Endodermal cell (in vitro differentiated cells): ENCODE measurements around the gene PTGR1. TPM values are rescaled to one million over a fixed set of nuclear protein-coding genes. Genes with fewer than 3 reads are reported as not detected.

Experiments used
- DNase-seq: peaks from one replicate; pipeline ENCODE4 v3.0.0-alpha.2; 2017
- H3K27ac ChIP-seq: 2 replicates; pipeline ENCODE4 v1.5.1; 2013; ENCODE audit warnings: mild to moderate bottlenecking, low read depth, low read length, moderate library complexity
- H3K27me3 ChIP-seq: 2 replicates; pipeline ENCODE4 v1.6.1; 2013; ENCODE audit warnings: mild to moderate bottlenecking, low read length, moderate library complexity; ENCODE audit not compliant: insufficient read depth, control insufficient read depth, poor library complexity, severe bottlenecking
- H3K36me3 ChIP-seq: 2 replicates; pipeline ENCODE4 v1.7.0; 2013; ENCODE audit warnings: mild to moderate bottlenecking, low read length, moderate library complexity; ENCODE audit not compliant: control insufficient read depth, insufficient read depth
- H3K4me1 ChIP-seq: one replicate; pipeline ENCODE4 v1.7.0; 2013; ENCODE audit warnings: low read length; ENCODE audit not compliant: control insufficient read depth, insufficient read depth
- H3K4me3 ChIP-seq: 2 replicates; pipeline ENCODE4 v1.5.1; 2013; ENCODE audit warnings: mild to moderate bottlenecking, low read length, moderate library complexity
- H3K9ac ChIP-seq: 2 replicates; pipeline ENCODE4 v1.6.1; 2013; ENCODE audit warnings: mild to moderate bottlenecking, low read length, moderate library complexity; ENCODE audit not compliant: poor library complexity, severe bottlenecking; ENCODE audit errors: extremely low read depth
- H3K9me3 ChIP-seq: 2 replicates; pipeline ENCODE4 v1.6.1; 2013; ENCODE audit warnings: mild to moderate bottlenecking, low read length, moderate library complexity; ENCODE audit not compliant: control insufficient read depth
- H3K27ac Mint-ChIP-seq: 2 replicates; pipeline ENCODE4 v1.8.0; 2020; ENCODE audit warnings: mixed read lengths
- H3K27me3 Mint-ChIP-seq: 2 replicates; pipeline ENCODE4 v1.8.0; 2021; ENCODE audit warnings: mild to moderate bottlenecking, mixed read lengths; ENCODE audit not compliant: insufficient read depth
- H3K36me3 Mint-ChIP-seq: 2 replicates; pipeline ENCODE4 v1.8.0; 2020; ENCODE audit warnings: low read depth, mixed read lengths
- H3K4me1 Mint-ChIP-seq: 2 replicates; pipeline ENCODE4 v1.8.0; 2020; ENCODE audit warnings: mixed read lengths
- H3K4me3 Mint-ChIP-seq: 2 replicates; pipeline ENCODE4 v1.8.0; 2020; ENCODE audit warnings: mild to moderate bottlenecking, moderate library complexity, mixed read lengths
- H3K9me3 Mint-ChIP-seq: 2 replicates; pipeline ENCODE4 v1.8.0; 2020; ENCODE audit warnings: mild to moderate bottlenecking, mixed read lengths
- CTCF ChIP-seq: fragments of 200-600 bp; sonication (generic); conservative IDR thresholded peaks from 2 replicates; pipeline ENCODE4 v1.5.0; 2021; ENCODE audit warnings: antibody characterized with exemption, mild to moderate bottlenecking
- WGBS, 2 experiments: methylation state at CpG; one replicate each; pipeline versions ENCODE4 v1.1.5 to v1.1.7; 2013; ENCODE audit warnings: missing lambda C conversion rate in 2 of 2, mixed read lengths in 1 of 2; ENCODE audit not compliant: insufficient coverage in 1 of 2, insufficient read length in 1 of 2; 5-methylcytosine and 5-hydroxymethylcytosine counted together
- total RNA-seq, 2 donors: library from RNA; stranded (reverse); fragmentation: NEBNext Ultra II Directional in 1 of 2; extraction: Animal tissue kit (Norgen Biotek cat#: 25700) in 1 of 2; gene quantifications; 2 replicates in 1 of 2; 3 replicates in 1 of 2; pipeline ENCODE4 v1.2.1, GENCODE V29; 2021

PTGR1 gene
- total RNA-seq, 2 donors from 2014 or later, result 204 to 442 TPM

- peaks cover 87% of the 10 kb centered on the region for H3K36me3 Mint-ChIP-seq
- no peak for TF ChIP-seq CTCF
Measured at GRCh38 chr9:111542497-111543254, 56.8 kb downstream of the PTGR1 start.

GRCh38 chr9:111533099-111533790 is 66.2 kb downstream of the PTGR1 start:
- Histone ChIP-seq H3K27ac (no peak overlapping the region), H3K36me3 (peaks cover 13% of the 10 kb centered on the region), H3K9ac (no peak overlapping the region), H3K4me3 (no peak overlapping the region), H3K4me1 (no peaks in the 10 kb centered on the region), H3K9me3 (peaks cover 39% of the 10 kb centered on the region), H3K27me3 (no peaks in the 10 kb centered on the region)
- no peaks in the 10 kb centered on the region for H3K4me1 Mint-ChIP-seq
- H3K4me3 Mint-ChIP-seq, result no peak overlapping the region
- peaks cover 27% of the 10 kb centered on the region for H3K9me3 Mint-ChIP-seq
- 92% methylated on average over 1 to 5 of the region's 5 CpGs for WGBS, 2 experiments
- no peak overlapping the region for H3K27ac Mint-ChIP-seq
- H3K27me3 Mint-ChIP-seq, result no peaks in the 10 kb centered on the region
- no peak for DNase-seq
- peaks cover 62% of the 10 kb centered on the region for H3K36me3 Mint-ChIP-seq
- no peak for TF ChIP-seq CTCF

More at GRCh38 chr9:111542497-111543254, 56.8 kb downstream of the PTGR1 start:
- 93% methylated on average over 10 to 11 of the region's 11 CpGs for WGBS, 2 experiments
- Mint-ChIP-seq H3K27me3 (no peaks in the 10 kb centered on the region), H3K27ac (no peak overlapping the region), H3K9me3 (peaks cover 95% of the 10 kb centered on the region), H3K4me1 (no peaks in the 10 kb centered on the region), H3K4me3 (no peak overlapping the region)
- peak overlapping the region; percentile 61 for H3K4me3 ChIP-seq
- H3K9ac ChIP-seq, result no peak overlapping the region
- no peaks in the 10 kb centered on the region for H3K4me1 ChIP-seq
- no peak overlapping the region for H3K27ac ChIP-seq
- DNase-seq, result no peak
- H3K27me3 ChIP-seq, result no peaks in the 10 kb centered on the region
- H3K36me3 ChIP-seq, result peaks cover 38% of the 10 kb centered on the region
- peaks cover 100% of the 10 kb centered on the region for H3K9me3 ChIP-seq

- no peak overlapping the region for H3K4me3 Mint-ChIP-seq
- no peak for TF ChIP-seq CTCF
- no peaks in the 10 kb centered on the region for H3K4me1 ChIP-seq
- H3K36me3 ChIP-seq, result peaks cover 12% of the 10 kb centered on the region
- DNase-seq, result no peak
- H3K4me1 Mint-ChIP-seq, result peaks cover 4% of the 10 kb centered on the region
- peaks cover 24% of the 10 kb centered on the region for H3K9me3 ChIP-seq
- H3K36me3 Mint-ChIP-seq, result peaks cover 50% of the 10 kb centered on the region
- H3K27ac ChIP-seq, result no peak overlapping the region
- peaks cover 11% of the 10 kb centered on the region for H3K9me3 Mint-ChIP-seq
- H3K27me3 ChIP-seq, result no peaks in the 10 kb centered on the region
- no peak overlapping the region for H3K9ac ChIP-seq
- H3K27ac Mint-ChIP-seq, result no peak overlapping the region
- no peaks in the 10 kb centered on the region for H3K27me3 Mint-ChIP-seq
- H3K4me3 ChIP-seq, result no peak overlapping the region
- WGBS, 2 experiments, result 94 to 98% methylated on average over 2 to 4 of the region's 4 CpGs
Measured at GRCh38 chr9:111531716-111532115, 67.7 kb downstream of the PTGR1 start.
